HG02571 (cell line): ENCODE data around the gene SYT9.
"Not testable (repeated sequence)": the region's sequence is repeated elsewhere in the genome, so short reads cannot be mapped to it uniquely, and the experiment has no call there.

Source experiments
- ATAC-seq: cut with Tn5 transposase; IDR thresholded peaks from one replicate; pipeline ENCODE4 v1.9.1; 2021; ENCODE audit warnings: mild to moderate bottlenecking, moderate library complexity; ENCODE audit not compliant: unreplicated experiment

SYT9 gene

DNA sequence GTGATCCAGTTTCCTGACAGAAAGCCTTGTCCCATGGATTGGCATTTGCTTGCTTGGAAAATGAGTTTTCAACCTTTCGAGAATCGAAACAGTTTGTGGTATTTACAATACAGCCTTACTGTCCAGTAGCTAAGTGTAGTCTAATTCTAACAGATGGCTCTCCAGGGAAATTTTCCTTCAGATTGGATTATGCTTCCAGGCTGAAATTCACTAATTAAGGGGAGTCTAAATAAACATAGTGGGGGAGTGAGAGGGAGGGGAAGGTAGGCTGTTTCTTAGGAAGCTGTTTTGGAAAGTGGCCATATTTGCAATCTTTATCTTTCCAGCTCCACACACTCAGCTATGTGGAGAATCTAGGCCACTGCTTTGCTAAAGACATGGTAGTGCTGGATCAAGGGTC, 81.3 kb downstream of the SYT9 start:
- ATAC-seq = no peak

DNA sequence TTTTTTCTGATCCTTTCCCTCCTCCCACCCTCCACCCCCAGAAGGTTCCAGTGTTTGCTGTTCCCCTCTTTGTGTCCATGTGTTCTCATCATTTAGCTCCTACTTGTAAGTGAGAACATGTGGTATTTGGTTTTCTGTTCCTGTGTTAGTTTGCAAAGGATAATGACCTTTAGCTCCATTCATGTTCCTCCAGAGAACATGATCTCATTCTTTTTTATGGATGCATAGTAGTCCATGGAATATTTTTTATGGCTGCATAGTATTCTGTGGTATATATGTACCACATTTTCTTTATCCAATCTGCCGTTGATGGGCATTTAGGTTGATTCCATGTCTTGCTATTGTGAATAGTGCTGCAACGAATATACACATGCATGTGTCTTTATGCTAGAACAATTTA, 83.7 kb downstream of the SYT9 start:
- ATAC-seq = not testable (repeated sequence)

DNA sequence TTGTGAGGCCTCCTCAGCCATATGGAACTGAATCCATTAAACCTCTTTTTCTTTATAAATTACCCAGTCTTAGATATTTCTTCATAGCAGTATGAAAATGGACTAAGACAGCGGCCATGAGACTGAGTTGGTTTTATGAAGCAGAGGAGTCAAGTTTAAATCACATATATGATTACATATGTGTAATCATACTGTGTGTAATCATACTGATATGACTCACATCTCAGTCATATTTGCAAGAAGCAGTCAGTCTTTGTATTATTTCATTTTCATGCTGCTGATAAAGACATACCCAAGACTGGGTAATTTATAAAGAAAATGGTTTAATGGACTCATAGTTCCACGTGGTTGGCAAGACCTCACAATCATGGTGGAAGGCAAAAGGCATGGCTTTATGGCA, 89.8 kb downstream of the SYT9 start:
- ATAC-seq = no peak

DNA sequence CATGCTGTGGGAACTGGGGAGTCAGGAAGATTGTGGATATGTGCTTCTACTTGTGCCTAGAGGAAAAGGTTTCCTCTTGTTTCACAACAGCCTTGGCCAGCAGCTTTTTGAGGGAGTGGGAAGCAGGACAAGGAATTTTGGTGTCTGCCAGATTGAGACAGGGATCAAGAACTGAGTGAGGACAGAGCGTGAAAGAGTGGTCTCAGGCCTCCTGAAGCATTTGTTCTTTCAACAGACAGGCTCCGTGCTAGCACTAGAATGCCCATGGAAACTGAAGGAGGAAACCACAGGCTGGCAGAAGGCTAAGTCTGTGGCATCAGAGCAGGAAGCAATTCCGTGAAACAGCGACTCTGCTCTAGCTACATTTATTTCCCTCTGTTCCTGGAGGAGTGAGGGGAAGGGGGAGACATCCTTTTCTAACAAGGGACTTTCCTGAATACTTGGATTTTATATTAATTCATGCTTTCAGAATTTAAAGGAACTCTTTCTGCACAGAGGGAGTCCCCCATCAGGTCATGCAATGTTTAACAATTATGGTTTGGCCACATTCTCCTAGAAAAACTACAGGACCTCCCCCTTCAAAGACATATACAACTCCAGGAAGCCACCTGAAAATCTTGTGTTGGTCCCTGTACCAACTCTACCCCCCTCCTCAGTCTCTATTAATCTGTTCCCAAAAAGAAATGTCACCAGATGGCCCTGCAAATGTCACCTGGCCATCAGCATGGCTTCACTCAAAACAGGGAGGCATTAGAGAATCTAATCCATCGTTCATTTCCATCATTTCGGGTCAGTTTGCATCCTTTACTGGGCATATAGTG, 96.1 kb downstream of the SYT9 start:
- ATAC-seq = no peak

DNA sequence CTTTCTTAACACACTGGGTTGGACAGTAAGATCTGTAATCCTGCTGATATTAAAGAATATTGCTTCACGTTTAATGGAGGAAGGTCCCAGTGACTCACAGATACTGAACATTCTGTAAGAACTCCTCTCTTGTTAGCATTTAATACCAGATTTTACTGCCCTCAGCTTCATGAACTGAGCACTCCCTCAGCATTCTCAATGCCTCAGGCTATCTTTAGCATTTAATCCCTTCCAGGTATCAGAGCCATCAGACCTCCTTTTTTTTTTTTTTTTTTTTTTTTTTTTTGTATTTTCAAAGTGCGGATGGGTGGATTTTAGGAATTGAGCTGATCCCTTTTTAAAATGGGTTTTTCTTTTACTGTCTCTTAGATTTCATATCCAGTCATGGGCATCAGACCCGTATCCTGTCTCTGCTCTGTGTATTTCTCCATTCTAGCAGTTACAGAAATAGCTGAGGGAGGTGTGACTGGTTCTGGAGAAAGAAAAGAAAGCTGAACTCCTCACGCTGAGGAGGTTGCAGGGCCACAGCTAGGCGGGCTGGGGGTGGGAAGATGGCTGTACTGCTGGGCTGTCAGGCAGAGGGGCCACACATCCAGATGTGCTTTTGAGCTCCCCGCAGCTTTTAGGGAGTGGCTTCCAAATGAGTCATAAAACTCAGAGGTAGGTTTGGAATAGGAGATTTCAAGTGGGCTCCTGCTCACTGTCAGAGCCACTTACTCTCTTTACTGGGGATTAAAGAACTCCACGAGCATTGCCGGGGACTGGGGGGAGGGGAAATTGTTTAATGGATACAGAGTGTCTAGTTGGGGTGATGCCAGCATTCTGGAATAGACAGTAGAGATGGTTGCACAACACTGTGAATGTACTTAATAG, 97.0 kb downstream of the SYT9 start:
- ATAC-seq = no peak

DNA sequence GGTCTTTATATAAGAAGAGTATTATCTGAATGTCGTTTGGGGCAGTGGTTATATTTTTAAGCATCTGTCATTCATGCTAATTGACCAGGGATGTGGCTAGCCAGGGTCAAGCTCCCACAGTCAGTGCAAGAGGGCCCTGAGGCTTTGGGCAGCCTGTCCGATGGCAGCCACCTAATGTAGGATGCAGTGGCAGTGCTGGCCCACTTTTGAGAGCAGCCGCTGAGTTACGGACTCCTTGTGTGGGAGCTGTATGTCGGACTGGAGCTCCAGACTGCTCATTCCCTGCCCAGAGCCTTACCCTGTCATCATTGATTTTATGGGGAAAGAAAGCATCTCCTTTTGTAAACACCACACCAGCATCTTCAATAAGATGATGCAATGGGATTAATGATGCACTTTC, 99.5 kb downstream of the SYT9 start:
- ATAC-seq = no peak

DNA sequence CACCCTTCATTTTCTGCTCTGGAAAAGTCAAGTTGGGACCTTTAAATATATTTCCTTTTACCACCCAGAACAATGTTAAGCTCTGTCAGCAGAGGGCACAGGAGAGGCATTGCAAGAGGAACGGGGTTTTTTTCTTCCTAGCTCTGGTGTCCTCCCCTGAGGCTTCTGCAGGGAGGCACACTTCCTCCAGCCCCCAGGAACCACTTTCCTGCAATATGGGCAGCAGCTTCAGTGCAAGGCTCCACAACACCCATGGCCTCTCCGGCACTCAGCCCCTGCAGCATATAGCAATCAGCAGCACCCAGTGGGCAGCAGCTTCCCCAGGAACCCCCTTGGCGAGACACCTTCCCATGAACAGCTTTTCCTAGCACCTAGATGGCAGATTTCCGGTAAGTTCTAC, 101.4 kb downstream of the SYT9 start:
- ATAC-seq = no peak

DNA sequence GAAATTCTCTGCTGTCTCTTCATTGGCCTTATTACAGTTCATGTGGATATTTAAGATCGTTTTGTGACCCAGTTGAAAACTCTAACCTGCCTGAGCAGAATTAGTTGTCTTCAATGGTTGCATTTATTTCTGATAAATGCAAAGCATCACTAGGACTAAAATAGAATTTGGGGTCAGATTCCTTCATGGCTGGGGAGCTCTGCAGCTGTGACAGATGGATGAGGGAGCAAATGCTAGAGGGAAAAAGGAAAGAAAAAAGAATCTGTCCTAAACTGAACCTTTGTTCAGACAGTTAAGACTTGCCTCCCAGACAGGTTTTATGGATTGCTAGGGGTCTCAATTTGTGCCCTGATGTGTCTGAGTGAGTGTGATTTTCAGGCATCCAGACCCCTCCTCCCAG, 113.0 kb downstream of the SYT9 start:
- ATAC-seq = no peak

DNA sequence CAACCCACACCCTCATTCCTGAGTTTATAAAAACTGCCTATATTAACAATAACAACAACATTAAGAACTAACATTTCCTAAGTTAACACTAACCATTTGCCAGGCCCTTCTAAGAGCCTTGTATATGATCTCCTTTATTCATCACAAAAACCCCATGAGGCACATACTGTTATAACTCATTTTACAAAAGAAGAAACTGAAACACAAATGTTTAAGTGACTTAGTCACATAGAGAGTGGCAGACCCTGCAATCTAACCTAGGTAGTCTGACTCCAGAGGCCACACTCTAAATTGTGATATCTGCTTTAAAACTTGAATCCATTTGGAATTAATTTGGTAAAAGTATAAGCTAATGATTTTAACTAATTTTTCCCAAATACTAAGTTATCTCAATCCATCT, 116.1 kb downstream of the SYT9 start:
- no peak for ATAC-seq

DNA sequence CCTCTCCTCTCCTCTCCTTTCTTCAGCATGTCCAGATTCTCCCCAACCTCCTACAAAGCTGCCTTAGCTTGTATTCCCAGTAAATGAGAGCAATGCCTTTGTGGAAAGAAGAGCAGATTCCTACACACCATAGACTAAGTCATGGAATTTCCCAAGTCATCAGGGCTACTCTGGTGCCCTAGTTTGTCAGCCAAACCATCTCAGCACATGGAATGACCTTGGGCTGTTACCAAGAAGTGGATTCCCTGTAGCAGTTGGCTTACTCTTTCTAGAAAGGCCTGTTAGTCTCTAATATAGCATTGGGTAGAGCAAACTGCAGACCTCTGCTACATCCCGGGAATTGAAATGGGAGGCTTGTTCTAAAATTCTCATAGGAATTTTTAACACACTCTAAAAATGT, 124.7 kb downstream of the SYT9 start:
- ATAC-seq = no peak

DNA sequence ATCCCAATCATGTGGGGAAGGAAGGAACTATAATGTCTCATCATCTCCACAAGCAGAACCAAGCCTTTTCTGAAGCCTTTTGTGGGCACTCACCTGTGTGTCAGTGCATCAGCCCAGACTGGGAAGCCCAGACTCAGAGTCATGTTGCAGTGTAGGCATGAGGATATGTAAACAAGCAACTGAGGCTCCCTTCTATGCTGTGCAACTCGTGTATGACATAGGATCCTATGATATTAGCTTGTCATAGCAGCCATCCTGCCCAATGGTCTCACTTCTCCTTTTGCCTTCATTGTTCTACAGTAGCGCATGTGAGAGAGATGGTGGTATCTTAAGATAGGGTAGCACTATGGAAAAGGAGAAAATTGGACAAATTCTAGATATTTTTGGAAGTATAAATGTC, 130.2 kb downstream of the SYT9 start:
- no peak for ATAC-seq

DNA sequence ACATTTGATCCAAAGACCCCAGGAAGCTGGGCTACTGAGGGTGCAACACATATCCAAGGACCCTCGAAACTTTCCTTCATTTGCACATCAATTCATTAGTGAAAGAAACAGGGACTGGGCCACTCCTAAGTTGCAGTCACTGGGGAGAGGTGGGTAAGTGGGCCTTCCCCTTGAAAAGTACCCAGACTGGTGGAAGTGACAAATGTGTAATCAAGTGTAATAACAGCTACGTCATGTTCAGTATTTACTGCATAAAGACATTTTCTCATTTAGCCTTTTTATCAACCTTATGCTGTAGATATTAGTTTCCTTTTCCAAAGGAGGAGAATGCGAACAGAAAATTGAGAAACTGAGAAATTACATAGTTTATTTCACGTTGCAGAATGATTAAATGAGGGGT, 131.7 kb downstream of the SYT9 start:
- no peak for ATAC-seq

DNA sequence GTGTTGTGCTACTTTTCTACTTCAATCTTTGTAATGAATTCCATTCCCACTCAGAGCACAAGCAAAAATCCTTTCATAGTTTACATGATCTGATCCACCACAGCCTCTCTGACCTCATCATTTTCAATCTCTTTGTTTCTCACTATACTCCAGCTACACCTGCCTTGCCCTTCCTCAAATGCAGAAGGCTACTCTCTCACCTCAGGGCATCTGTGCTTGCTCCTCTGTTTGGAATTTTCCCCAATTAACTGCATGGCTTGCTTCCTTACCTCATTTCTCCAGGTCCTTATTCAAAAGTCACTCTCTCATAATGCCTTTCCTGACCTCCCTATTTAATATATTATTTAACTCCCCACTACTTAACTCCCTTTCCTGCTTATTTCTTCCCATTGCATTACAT, 133.0 kb downstream of the SYT9 start:
- no peak for ATAC-seq

DNA sequence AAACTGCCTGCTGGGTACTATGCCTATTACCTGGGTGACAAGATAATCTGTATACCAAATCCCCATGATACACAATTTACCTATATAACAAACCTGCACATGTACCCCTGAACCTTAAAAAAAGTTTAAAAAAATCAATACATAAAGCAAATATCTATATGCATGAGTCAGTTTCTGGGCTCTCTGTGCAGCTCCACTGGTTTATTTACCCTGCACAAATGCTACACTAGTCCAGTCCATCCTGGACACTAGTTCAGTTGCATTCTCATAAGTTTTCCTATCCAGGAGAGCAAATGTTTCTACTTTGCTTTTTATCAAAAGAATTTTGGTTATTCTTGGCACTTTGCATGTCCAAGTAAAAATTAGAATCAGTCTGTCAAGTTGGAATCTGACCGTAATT, 133.8 kb downstream of the SYT9 start:
- ATAC-seq = no peak

DNA sequence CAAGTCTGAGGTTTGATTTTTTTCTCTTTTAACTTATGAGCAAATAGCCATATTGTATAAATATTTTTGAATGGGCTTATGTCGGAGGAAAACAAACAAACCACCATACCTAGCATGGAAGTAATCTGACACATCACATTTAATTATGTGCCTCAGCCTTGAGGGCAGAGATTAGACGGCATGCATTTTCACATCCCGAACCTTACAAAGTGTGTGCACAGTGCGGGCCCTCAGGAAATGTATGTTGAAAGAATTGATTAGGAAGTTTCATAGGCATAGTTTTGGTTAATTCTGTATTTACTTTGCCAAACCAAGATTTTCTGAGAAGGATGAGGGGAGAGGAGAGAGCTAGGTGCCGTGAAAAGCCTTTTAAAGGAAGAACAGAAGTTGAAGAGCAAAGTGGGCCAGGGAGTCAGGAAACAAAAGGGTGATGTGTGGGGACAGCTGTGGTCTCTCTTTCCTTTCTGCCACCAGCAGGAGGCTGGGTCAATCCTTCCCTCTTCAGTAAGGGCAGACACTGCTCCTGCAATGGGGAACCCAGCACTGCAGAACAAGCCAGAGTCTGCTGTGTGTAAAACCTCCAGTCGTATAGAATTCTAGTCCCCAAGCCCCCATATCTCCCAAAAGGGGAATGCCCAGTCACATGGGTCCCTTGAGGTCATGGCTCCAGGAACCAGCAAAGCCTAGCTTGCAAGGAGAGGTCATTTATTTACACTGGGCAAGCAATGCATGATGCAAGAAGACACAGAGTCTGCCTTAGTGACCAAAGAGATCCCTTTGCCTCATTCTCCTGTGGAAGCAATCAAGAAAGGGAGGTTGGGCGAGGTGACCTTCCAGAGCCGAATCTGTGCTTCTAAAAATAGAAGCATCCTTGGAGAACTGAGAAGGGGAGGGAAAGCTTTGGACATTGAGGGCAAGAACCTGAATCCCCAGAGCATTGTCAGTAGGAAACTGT, 162.5 kb downstream of the SYT9 start:
- no peak for ATAC-seq

DNA sequence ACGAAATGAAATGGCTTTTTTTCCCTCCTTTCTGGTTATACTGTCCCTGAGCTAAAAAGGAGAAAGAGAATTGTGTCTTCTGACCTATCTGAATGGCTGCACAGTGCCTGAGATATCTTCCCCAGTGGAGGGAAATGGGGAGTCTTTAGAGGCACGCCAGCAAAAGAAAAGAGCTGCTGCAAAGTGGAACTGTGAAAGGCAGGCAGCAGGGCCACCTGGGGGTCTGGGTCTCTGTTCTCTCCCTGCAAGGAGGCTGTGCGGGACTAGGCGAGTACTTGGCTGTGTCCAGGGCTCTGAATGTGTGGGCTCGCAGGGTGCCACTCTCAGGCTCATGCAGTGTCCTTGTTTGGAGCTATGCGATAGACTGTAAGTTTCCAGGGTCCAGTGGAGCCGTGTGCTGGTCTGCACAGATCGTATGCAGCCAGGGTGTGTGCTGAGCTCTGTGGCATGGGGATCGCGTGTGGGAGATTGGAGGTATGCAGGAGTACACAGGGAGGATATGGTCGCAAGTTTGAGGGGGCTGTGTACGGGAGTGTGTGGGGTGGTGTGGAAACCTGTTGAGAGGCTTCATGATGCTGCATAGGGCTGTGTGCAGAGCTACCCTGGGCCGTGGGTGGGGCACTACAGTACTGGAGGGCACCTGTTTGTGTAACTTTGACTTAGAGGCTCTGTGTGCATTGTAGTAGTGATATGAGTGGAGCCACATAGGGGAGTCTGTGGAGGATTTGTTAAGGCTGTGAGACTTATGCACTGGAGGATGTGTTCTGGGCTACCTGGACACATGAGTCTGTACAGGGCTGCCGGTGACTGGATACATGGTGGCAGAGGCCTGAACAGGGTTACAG, 163.5 kb downstream of the SYT9 start:
- ATAC-seq = no peak

DNA sequence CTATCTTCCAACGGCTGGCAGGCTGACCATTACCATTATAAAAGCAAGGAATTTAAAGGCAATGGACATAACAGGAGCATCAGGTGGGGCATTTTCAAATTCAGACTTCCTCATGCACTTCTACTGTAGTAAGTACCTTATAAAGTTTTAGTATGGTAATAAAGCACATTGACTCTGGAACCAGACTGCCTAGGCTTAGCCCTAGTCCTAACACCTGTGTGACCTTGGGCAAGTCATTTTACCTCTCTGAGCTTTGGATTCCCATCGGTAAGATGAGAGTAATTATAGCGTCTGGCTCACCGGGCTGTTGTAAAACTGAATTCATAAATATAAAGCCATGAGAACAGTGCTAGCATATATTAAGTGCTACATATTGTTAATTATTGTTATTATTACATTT, 164.4 kb downstream of the SYT9 start:
- no peak for ATAC-seq

DNA sequence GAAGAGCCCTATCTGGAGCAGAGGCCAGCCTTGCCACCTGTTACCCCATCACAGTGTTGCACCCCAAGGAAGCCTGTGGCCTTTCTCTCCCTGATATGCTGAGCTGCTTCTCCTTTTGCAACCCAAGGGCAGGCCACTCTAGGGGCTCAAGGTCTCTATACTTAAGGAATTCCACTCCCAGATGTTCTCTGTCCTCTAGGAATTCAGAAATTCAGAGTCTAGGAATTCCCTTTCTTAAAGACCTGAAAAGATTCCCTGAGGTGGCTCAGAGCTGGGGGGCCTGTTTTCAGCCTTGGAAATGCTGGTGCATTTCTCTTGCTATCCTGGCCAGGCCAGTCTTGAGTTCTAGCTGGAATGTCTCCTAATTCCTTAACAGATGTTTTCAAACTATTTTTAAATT, 165.6 kb downstream of the SYT9 start:
- no peak for ATAC-seq

DNA sequence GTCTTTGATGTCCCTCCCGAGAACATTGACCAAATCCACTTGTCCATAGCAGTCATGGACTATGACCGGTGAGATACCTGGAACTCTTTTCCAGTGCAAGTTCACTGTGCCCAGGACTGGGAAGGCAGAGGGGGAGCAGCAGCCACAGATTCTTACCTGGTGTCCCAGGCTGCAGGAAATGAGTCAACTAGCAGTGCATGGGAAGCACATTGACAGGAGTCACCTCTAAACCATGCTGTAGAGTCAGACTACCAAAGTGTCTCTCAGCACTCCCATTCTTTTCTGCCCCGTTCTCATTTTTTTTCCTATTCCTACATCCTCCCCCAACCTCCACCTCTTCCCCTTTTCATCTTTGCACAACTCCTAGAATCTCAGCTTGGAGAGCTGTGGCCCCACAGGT, 166.4 kb downstream of the SYT9 start:
- no peak for ATAC-seq

DNA sequence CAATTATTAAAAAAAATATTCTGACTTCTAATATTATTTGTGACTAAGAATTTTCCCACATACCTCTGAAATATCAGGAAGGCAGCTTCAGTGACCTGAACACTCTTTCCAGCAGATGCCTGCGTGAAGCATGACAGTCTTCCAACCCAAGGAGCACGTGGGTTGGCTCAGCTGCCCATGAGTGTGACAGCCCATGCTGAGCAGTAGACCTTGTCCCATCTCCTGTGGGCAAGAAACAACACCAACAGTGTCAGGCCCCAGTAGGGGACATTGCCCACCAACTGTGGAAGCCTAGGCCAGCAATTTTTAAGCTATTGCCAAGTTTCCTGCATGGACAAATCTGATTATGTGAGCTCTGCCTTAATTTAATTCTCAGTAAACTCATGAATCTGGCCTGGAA, 167.2 kb downstream of the SYT9 start:
- no peak for ATAC-seq
